CD4-positive, alpha-beta memory T cell (primary cell): ENCODE measurements around the gene MSI2. TPM values are rescaled to one million over a fixed set of nuclear protein-coding genes. Genes with fewer than 3 reads are reported as not detected.

Experiments used
- CTCF ChIA-PET: fragments of 350-600 bp; sonication (Branson Sonifier 250); formaldehyde crosslinking; loops from one replicate; lab custom pipeline; 2021; ENCODE audit warnings: inconsistent platforms; ENCODE audit not compliant: partially characterized antibody; lab: Charles Lee
- POLR2A ChIA-PET: fragments of 350-600 bp; sonication (Branson Sonifier 250); formaldehyde crosslinking; loops from one replicate; lab custom pipeline; 2021; ENCODE audit not compliant: partially characterized antibody; lab: Charles Lee
- DNase-seq, 5 donors: peaks; one replicate each; pipeline versions ENCODE4 v3.0.0 to v3.0.0-alpha.2; 2020 to 2022; ENCODE audit warnings: mixed read lengths in 1 of 5
- H3K27ac ChIP-seq: one replicate; pipeline ENCODE4 v1.7.0; 2013; ENCODE audit warnings: low read depth, low read length
- H3K27me3 ChIP-seq: 2 replicates; pipeline ENCODE4 v1.7.0; 2013; ENCODE audit warnings: mild to moderate bottlenecking, low read length, moderate library complexity; ENCODE audit not compliant: insufficient read depth
- H3K36me3 ChIP-seq: 2 replicates; pipeline ENCODE4 v1.7.0; 2013; ENCODE audit warnings: mild to moderate bottlenecking, low read length, moderate library complexity; ENCODE audit not compliant: insufficient read depth
- H3K4me1 ChIP-seq: 2 replicates; pipeline ENCODE4 v1.7.0; 2013; ENCODE audit warnings: mild to moderate bottlenecking, low read length, moderate library complexity; ENCODE audit not compliant: insufficient read depth
- H3K4me3 ChIP-seq, 2 donors: one replicate each; pipeline ENCODE4 v1.7.0; 2013; ENCODE audit warnings: low read length in 2 of 2, mild to moderate bottlenecking in 1 of 2
- H3K9me3 ChIP-seq, 2 donors: one replicate each; pipeline ENCODE4 v1.7.0; 2013; ENCODE audit warnings: low read length in 2 of 2, control low read depth in 1 of 2; ENCODE audit not compliant: control insufficient read depth in 1 of 2
- H3K27ac Mint-ChIP-seq, 7 donors: one replicate each; pipeline ENCODE4 v1.8.0; 2020 to 2021; ENCODE audit warnings: mixed read lengths in 7 of 7, mild to moderate bottlenecking in 6 of 7, inconsistent platforms in 3 of 7, moderate library complexity in 3 of 7
- H3K27me3 Mint-ChIP-seq, 2 donors: one replicate each; pipeline ENCODE4 v1.8.0; 2020 to 2021; ENCODE audit warnings: mixed read lengths in 2 of 2
- H3K36me3 Mint-ChIP-seq, 2 donors: one replicate each; pipeline ENCODE4 v1.8.0; 2020 to 2021; ENCODE audit warnings: mixed read lengths in 2 of 2, inconsistent platforms in 1 of 2, mild to moderate bottlenecking in 1 of 2
- H3K4me1 Mint-ChIP-seq, 4 donors: one replicate each; pipeline ENCODE4 v1.8.0; 2020 to 2021; ENCODE audit warnings: mixed read lengths in 4 of 4, mild to moderate bottlenecking in 1 of 4
- H3K4me3 Mint-ChIP-seq, 8 donors: one replicate each; pipeline ENCODE4 v1.8.0; 2020 to 2021; ENCODE audit warnings: mixed read lengths in 8 of 8, mild to moderate bottlenecking in 7 of 8, moderate library complexity in 6 of 8, inconsistent platforms in 3 of 8
- H3K9me3 Mint-ChIP-seq, 8 donors: one replicate each; pipeline ENCODE4 v1.8.0; 2020 to 2021; ENCODE audit warnings: mixed read lengths in 8 of 8, mild to moderate bottlenecking in 5 of 8, inconsistent platforms in 3 of 8, moderate library complexity in 1 of 8
- intact Hi-C: fragments of 100-400 bp; cut with micrococcal nuclease; formaldehyde crosslinking; loops from one replicate; pipeline ENCODE4 v1.15.1; 2023
- polyA plus RNA-seq, 2 donors: library from polyadenylated mRNA; unstranded; fragments of 300-500 nt; fragmentation: Illumina TruSeq; gene quantifications; one replicate each; pipeline ENCODE4 v1.2.3, GENCODE V29; 2021
- total RNA-seq, 2 experiments: library from RNA; stranded (reverse); gene quantifications; one replicate each; pipeline ENCODE4 v1.2.3, GENCODE V29; 2021

Gene MSI2
- total and polyA plus RNA-seq, 4 experiments from 2014 or later: 2.1 to 110 (median 55.3) TPM

- Histone ChIP-seq H3K4me3 (no peak overlapping the region), H3K4me1 (peaks cover 14% of the 10 kb centered on the region), H3K36me3 (no peaks in the 10 kb centered on the region), H3K27me3 (no peaks in the 10 kb centered on the region), H3K27ac (no peak overlapping the region), H3K9me3 (no peaks in the 10 kb centered on the region)
- ChIA-PET POLR2A (no interaction called here), CTCF (interaction anchor here (1.8 kb wide), 1 partner anchor 136 kb away, joined by 4 read pairs; no protein-coding TSS in a partner anchor)
- intact Hi-C loops: no loop called here
- Mint-ChIP-seq H3K27ac (peak overlapping the region in 2 of 7 donors; percentile 31 to 36), H3K4me3 (peak overlapping the region in 1 of 8 donors; percentile 1), H3K27me3 (no peaks in the 10 kb centered on the region), H3K9me3 (no peaks in the 10 kb centered on the region), H3K4me1 (peaks cover 17 to 36% (median 22%) of the 10 kb centered on the region in 4 donors), H3K36me3 (peaks cover 0 to 4% of the 10 kb centered on the region in 2 donors)
- DNase-seq: no peak
These were observed 280.0 kb downstream of the MSI2 start for GRCh38 chr17:57536289-57536688.

GRCh38 chr17:57536789-57537523 lies 280.6 kb downstream of the MSI2 start:
- intact Hi-C loops: no loop called here
- H3K4me3 ChIP-seq: no peak overlapping the region
- H3K9me3 ChIP-seq: no peaks in the 10 kb centered on the region

GRCh38 chr17:57537524-57538410 lies 281.4 kb downstream of the MSI2 start:
- Histone ChIP-seq H3K27ac (no peak overlapping the region), H3K4me1 (peaks cover 14% of the 10 kb centered on the region), H3K4me3 (no peak overlapping the region), H3K27me3 (no peaks in the 10 kb centered on the region), H3K9me3 (no peaks in the 10 kb centered on the region), H3K36me3 (no peaks in the 10 kb centered on the region)
- Mint-ChIP-seq H3K4me1 (peaks cover 17 to 38% (median 26%) of the 10 kb centered on the region in 4 donors), H3K36me3 (no peaks in the 10 kb centered on the region), H3K9me3 (no peaks in the 10 kb centered on the region), H3K27ac (peak overlapping the region; percentile 25 to 86 (median 57)), H3K27me3 (no peaks in the 10 kb centered on the region), H3K4me3 (peak overlapping the region; percentile 27 to 70 (median 56))
- intact Hi-C loops: no loop called here
- peak in 1 of 5 donors; percentile 5 for DNase-seq
- ChIA-PET POLR2A (no interaction called here), CTCF (interaction anchor here (0.7 to 1.8 kb wide), 3 partner anchors 134 to 295 kb away, joined by 3 to 4 read pairs (median 3); no protein-coding TSS in a partner anchor)

More at GRCh38 chr17:57536789-57537523, 280.6 kb downstream of the MSI2 start:
- H3K27ac Mint-ChIP-seq: peak overlapping the region in 6 of 7 donors; percentile 25 to 86 (median 52)
- CTCF ChIA-PET: interaction anchor here (1.8 kb wide), 1 partner anchor 135 kb away, joined by 4 read pairs; no protein-coding TSS in a partner anchor
- Histone ChIP-seq H3K27me3 (no peaks in the 10 kb centered on the region), H3K4me1 (peaks cover 14% of the 10 kb centered on the region), H3K36me3 (no peaks in the 10 kb centered on the region), H3K27ac (no peak overlapping the region)
- DNase-seq: no peak
- H3K4me3 Mint-ChIP-seq: peak overlapping the region; percentile 27 to 70 (median 56)
- peaks cover 17 to 34% (median 22%) of the 10 kb centered on the region in 4 donors for H3K4me1 Mint-ChIP-seq
- H3K27me3 Mint-ChIP-seq: no peaks in the 10 kb centered on the region
- POLR2A ChIA-PET: no interaction called here
- H3K9me3 Mint-ChIP-seq: no peaks in the 10 kb centered on the region
- peaks cover 0 to 4% of the 10 kb centered on the region in 2 donors for H3K36me3 Mint-ChIP-seq

GRCh38 chr17:57538736-57539456 lies 282.6 kb downstream of the MSI2 start:
- H3K27ac Mint-ChIP-seq: no peak overlapping the region
- H3K36me3 Mint-ChIP-seq: no peaks in the 10 kb centered on the region

GRCh38 chr17:57539529-57540301 lies 283.4 kb downstream of the MSI2 start:
- no peaks in the 10 kb centered on the region for H3K27me3 ChIP-seq
- H3K36me3 Mint-ChIP-seq: no peaks in the 10 kb centered on the region
- H3K4me1 ChIP-seq: peaks cover 14% of the 10 kb centered on the region
- POLR2A ChIA-PET: no interaction called here
- no peak overlapping the region for H3K4me3 ChIP-seq
- no peak overlapping the region for H3K27ac ChIP-seq
- no peaks in the 10 kb centered on the region for H3K9me3 ChIP-seq
- no peak for DNase-seq
- H3K4me3 Mint-ChIP-seq: no peak overlapping the region
- H3K4me1 Mint-ChIP-seq: peaks cover 22 to 53% (median 35%) of the 10 kb centered on the region in 4 donors
- H3K27me3 Mint-ChIP-seq: no peaks in the 10 kb centered on the region
- CTCF ChIA-PET: no interaction called here
- no peaks in the 10 kb centered on the region for H3K9me3 Mint-ChIP-seq
- intact Hi-C loops: no loop called here
- H3K27ac Mint-ChIP-seq: peak overlapping the region in 1 of 7 donors; percentile 18
- H3K36me3 ChIP-seq: no peaks in the 10 kb centered on the region

More at GRCh38 chr17:57538736-57539456, 282.6 kb downstream of the MSI2 start:
- Mint-ChIP-seq H3K4me3 (peak overlapping the region in 1 of 8 donors; percentile 21), H3K4me1 (peaks cover 22 to 48% (median 33%) of the 10 kb centered on the region in 4 donors), H3K27me3 (no peaks in the 10 kb centered on the region), H3K9me3 (no peaks in the 10 kb centered on the region)
- no peak for DNase-seq
- Histone ChIP-seq H3K9me3 (no peaks in the 10 kb centered on the region), H3K27ac (no peak overlapping the region), H3K4me3 (no peak overlapping the region), H3K36me3 (no peaks in the 10 kb centered on the region), H3K4me1 (peaks cover 14% of the 10 kb centered on the region), H3K27me3 (no peaks in the 10 kb centered on the region)
- ChIA-PET CTCF (no interaction called here), POLR2A (no interaction called here)
- intact Hi-C loops: no loop called here

- DNase-seq: no peak
- ChIA-PET CTCF (no interaction called here), POLR2A (no interaction called here)
- Histone ChIP-seq H3K9me3 (no peaks in the 10 kb centered on the region), H3K27me3 (no peaks in the 10 kb centered on the region), H3K4me3 (no peak overlapping the region), H3K4me1 (peaks cover 14% of the 10 kb centered on the region), H3K27ac (no peak overlapping the region), H3K36me3 (no peaks in the 10 kb centered on the region)
- H3K4me3 Mint-ChIP-seq: no peak overlapping the region
- peak overlapping the region in 2 of 7 donors; percentile 27 to 79 for H3K27ac Mint-ChIP-seq
- no peaks in the 10 kb centered on the region for H3K9me3 Mint-ChIP-seq
- peaks cover 20 to 49% (median 34%) of the 10 kb centered on the region in 4 donors for H3K4me1 Mint-ChIP-seq
- no peaks in the 10 kb centered on the region for H3K27me3 Mint-ChIP-seq
- no peaks in the 10 kb centered on the region for H3K36me3 Mint-ChIP-seq
- intact Hi-C loops: no loop called here
These were observed 284.3 kb downstream of the MSI2 start for GRCh38 chr17:57540596-57540995.
